Endothelial cell (in vitro differentiated cells): ENCODE measurements around the gene CCDC195. TPM values are rescaled to one million over a fixed set of nuclear protein-coding genes. Genes with fewer than 3 reads are reported as not detected.

Experiments
- DNase-seq: peaks from one replicate; pipeline ENCODE4 v3.0.0; 2021; ENCODE audit warnings: low spot score
- H3K27ac Mint-ChIP-seq: one replicate; pipeline ENCODE4 v1.8.0; 2021; ENCODE audit warnings: mixed read lengths, inconsistent platforms; ENCODE audit not compliant: unreplicated experiment
- H3K27me3 Mint-ChIP-seq: one replicate; pipeline ENCODE4 v1.8.0; 2021; ENCODE audit warnings: mild to moderate bottlenecking, moderate library complexity, mixed read lengths, inconsistent platforms; ENCODE audit not compliant: unreplicated experiment
- H3K36me3 Mint-ChIP-seq: one replicate; pipeline ENCODE4 v1.8.0; 2021; ENCODE audit warnings: mild to moderate bottlenecking, low read depth, mixed read lengths, inconsistent platforms; ENCODE audit not compliant: unreplicated experiment
- H3K4me1 Mint-ChIP-seq: one replicate; pipeline ENCODE4 v1.8.0; 2021; ENCODE audit warnings: mild to moderate bottlenecking, mixed read lengths, inconsistent platforms; ENCODE audit not compliant: unreplicated experiment
- H3K4me3 Mint-ChIP-seq: one replicate; pipeline ENCODE4 v1.8.0; 2021; ENCODE audit warnings: mild to moderate bottlenecking, mixed read lengths, inconsistent platforms; ENCODE audit not compliant: unreplicated experiment
- H3K9me3 Mint-ChIP-seq: one replicate; pipeline ENCODE4 v1.8.0; 2021; ENCODE audit warnings: mixed read lengths, inconsistent platforms; ENCODE audit not compliant: unreplicated experiment
- total RNA-seq: library from RNA; stranded (reverse); fragmentation: NEBNext Ultra II Directional; extraction: Animal tissue kit (Norgen Biotek cat#: 25700); gene quantifications from one replicate; pipeline ENCODE4 v1.2.1, GENCODE V29; 2021; ENCODE audit not compliant: unreplicated experiment
- TF ChIP-seq, protein P1 (sequence below): fragments of 200-600 bp; sonication (generic); IDR thresholded peaks from one replicate; pipeline ENCODE4 v1.5.0; 2021; ENCODE audit warnings: antibody characterized with exemption; ENCODE audit not compliant: unreplicated experiment

CCDC195 gene
- total RNA-seq, 1 donor from 2014 or later = not detected

DNA sequence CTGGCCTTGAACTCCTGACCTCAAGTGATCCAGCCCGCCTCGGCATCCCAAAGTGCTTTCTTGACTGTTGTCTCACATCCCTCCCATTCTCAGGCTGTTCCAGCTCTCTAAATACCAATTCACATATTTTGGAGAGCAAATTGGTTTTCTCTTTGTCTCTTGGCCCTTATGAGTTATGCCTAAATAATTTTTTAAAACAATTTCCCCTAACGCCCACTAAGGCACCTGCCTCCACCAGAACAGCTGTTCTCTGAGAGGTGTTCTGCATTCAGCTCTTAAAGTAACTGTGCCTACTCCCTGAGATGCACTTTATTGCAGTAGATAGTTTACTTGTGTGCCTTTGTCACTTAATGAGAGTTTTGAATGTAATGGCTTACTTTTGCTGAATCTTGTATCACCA lies 6.9 kb downstream of the CCDC195 start:
- DNase-seq = no peak
- H3K4me1 Mint-ChIP-seq = no peaks in the 10 kb centered on the region
- TF ChIP-seq, protein P1, sequence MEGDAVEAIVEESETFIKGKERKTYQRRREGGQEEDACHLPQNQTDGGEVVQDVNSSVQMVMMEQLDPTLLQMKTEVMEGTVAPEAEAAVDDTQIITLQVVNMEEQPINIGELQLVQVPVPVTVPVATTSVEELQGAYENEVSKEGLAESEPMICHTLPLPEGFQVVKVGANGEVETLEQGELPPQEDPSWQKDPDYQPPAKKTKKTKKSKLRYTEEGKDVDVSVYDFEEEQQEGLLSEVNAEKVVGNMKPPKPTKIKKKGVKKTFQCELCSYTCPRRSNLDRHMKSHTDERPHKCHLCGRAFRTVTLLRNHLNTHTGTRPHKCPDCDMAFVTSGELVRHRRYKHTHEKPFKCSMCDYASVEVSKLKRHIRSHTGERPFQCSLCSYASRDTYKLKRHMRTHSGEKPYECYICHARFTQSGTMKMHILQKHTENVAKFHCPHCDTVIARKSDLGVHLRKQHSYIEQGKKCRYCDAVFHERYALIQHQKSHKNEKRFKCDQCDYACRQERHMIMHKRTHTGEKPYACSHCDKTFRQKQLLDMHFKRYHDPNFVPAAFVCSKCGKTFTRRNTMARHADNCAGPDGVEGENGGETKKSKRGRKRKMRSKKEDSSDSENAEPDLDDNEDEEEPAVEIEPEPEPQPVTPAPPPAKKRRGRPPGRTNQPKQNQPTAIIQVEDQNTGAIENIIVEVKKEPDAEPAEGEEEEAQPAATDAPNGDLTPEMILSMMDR = no peak
- H3K36me3 Mint-ChIP-seq = no peaks in the 10 kb centered on the region
- no peaks in the 10 kb centered on the region for H3K27me3 Mint-ChIP-seq
- H3K9me3 Mint-ChIP-seq = no peaks in the 10 kb centered on the region
- no peak overlapping the region for H3K27ac Mint-ChIP-seq
- H3K4me3 Mint-ChIP-seq = no peak overlapping the region

DNA sequence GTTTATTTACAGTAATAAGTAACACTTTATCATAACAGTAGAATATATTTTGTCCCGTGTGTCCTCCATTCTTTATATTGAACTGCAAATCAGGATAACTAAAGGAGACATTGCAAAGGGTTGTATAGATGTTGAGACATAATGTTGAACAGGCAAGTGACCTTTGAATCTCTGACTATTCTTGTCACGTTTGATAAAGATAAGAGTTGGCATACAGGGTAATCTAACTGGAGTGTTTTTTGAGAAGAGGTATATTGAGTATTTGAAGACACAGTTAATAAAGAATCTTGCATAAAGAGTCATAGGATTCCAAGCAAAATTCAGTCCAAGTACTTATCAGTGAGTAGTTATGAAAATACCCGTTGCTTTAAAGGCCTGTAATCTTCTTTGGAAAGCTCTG lies 21.7 kb downstream of the CCDC195 start:
- Mint-ChIP-seq H3K27me3 (peaks cover 3% of the 10 kb centered on the region), H3K4me1 (no peaks in the 10 kb centered on the region), H3K36me3 (no peaks in the 10 kb centered on the region), H3K4me3 (no peak overlapping the region), H3K27ac (no peak overlapping the region), H3K9me3 (no peaks in the 10 kb centered on the region)
- TF ChIP-seq, protein P1 = no peak
- DNase-seq = no peak

DNA sequence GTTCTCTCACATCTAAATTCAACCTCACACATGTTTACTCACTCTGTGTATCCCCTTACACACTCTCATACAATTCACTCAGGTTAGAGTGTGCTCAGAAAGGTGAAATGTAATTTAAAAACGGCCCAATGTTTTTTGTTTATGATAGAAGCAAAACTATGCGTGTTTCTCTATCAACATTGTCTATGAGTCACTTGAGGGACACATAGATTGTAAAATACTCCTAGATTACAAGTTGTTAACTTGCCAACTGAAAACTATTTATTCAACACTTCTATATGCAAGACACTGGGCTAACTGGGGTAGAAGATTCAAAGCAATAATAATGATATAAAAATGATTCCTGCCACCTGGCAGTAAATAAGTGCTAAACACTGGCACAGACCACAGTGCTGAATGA lies 24.6 kb downstream of the CCDC195 start:
- no peaks in the 10 kb centered on the region for H3K4me1 Mint-ChIP-seq
- no peaks in the 10 kb centered on the region for H3K9me3 Mint-ChIP-seq
- TF ChIP-seq, protein P1 = no peak
- no peaks in the 10 kb centered on the region for H3K36me3 Mint-ChIP-seq
- H3K27ac Mint-ChIP-seq = no peak overlapping the region
- DNase-seq = no peak
- no peak overlapping the region for H3K4me3 Mint-ChIP-seq
- peaks cover 3% of the 10 kb centered on the region for H3K27me3 Mint-ChIP-seq

DNA sequence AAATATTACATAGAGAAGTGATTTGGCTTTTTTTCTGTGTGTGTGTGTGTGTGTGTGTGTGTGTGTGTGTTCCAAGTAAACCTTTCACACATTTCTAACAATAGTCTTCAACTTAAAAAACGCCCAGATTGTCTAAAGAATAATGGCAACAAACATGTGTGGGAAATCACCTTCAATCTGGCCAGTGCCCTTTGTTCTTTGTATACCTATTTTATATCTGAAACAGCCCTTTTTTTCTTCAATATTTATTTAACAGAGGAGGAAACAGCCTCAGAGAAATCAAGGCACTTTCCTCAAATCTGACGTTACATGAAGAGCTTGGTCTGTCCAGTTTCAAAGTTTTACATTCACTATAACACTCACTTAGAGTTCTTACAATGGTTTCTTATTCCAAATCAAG lies 25.3 kb downstream of the CCDC195 start:
- Mint-ChIP-seq H3K36me3 (no peaks in the 10 kb centered on the region), H3K9me3 (no peaks in the 10 kb centered on the region)

DNA sequence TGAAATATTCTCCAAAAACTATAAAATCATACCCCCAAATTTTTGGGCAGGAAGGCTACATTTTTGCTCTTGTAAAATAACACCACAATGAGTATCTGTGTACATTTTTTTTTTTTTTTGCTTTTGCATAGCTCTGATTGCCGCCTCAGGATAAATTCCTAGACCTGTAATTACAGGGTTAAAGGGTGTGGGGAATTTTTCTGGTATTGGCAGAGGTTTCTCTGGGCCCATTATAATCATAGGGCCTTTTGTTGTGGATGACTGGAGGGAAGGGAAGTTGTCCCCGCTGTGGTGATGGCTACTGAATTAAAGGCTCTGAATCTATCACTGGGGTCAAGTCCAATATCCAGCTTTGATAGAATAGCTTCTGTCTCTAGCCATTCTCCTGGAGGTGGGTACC lies 26.6 kb downstream of the CCDC195 start:
- no peaks in the 10 kb centered on the region for H3K4me1 Mint-ChIP-seq
- H3K36me3 Mint-ChIP-seq = no peaks in the 10 kb centered on the region
- H3K9me3 Mint-ChIP-seq = no peaks in the 10 kb centered on the region
- DNase-seq = no peak
- peaks cover 3% of the 10 kb centered on the region for H3K27me3 Mint-ChIP-seq
- H3K27ac Mint-ChIP-seq = no peak overlapping the region
- H3K4me3 Mint-ChIP-seq = no peak overlapping the region
- TF ChIP-seq, protein P1 = no peak

More for the DNA sequence above, 25.3 kb downstream of the CCDC195 start:
- H3K27ac Mint-ChIP-seq = no peak overlapping the region
- DNase-seq = no peak
- no peak overlapping the region for H3K4me3 Mint-ChIP-seq
- peaks cover 3% of the 10 kb centered on the region for H3K27me3 Mint-ChIP-seq
- TF ChIP-seq, protein P1 = no peak
- no peaks in the 10 kb centered on the region for H3K4me1 Mint-ChIP-seq
